Prostate gland (tissue), 2 donors: Measurements from ENCODE around the gene SLC17A1. TPM values are rescaled to one million over a fixed set of nuclear protein-coding genes. Genes with fewer than 3 reads are reported as not detected.

Source experiments
- DNase-seq: peaks from one replicate; pipeline ENCODE4 v3.0.0-alpha.2; 2019; ENCODE audit warnings: low spot score
- H3K27ac ChIP-seq, 2 donors: fragments of 200-600 bp; sonication (generic); 2 replicates each; pipeline ENCODE4 v1.5.1; 2017 to 2019
- H3K27me3 ChIP-seq: fragments of 200-600 bp; sonication (generic); replicated peaks from 2 replicates; pipeline ENCODE4 v1.5.1; 2019; ENCODE audit not compliant: insufficient read depth
- H3K36me3 ChIP-seq, 2 donors: fragments of 200-600 bp; sonication (generic); 1 replicate in 1 of 2; 2 replicates in 1 of 2; pipeline versions ENCODE4 v1.5.1 to v1.8.1; 2017 to 2019
- H3K4me1 ChIP-seq: fragments of 200-600 bp; sonication (generic); replicated peaks from 2 replicates; pipeline ENCODE4 v1.5.1; 2019
- H3K4me3 ChIP-seq, 2 donors: fragments of 200-600 bp; sonication (generic); 2 replicates each; pipeline ENCODE4 v1.5.1; 2017 to 2019
- H3K9me3 ChIP-seq: fragments of 200-600 bp; sonication (generic); 2 replicates; pipeline ENCODE4 v1.5.1; 2017
- POLR2A ChIP-seq: fragments of 450-650 bp; IDR thresholded peaks from one replicate; pipeline ENCODE4 v1.6.1; 2016; ENCODE audit warnings: antibody characterized with exemption, mild to moderate bottlenecking
- POLR2AphosphoS5 ChIP-seq: sonication (generic); formaldehyde crosslinking; IDR thresholded peaks from one replicate; pipeline ENCODE4 v1.6.1; 2017; ENCODE audit warnings: antibody characterized with exemption
- WGBS: methylation state at CpG from one replicate; pipeline ENCODE4 v1.1.5; 2018; 5-methylcytosine and 5-hydroxymethylcytosine counted together
- intact Hi-C: fragments of 100-400 bp; cut with DNase I; formaldehyde crosslinking; loops from one replicate; pipeline ENCODE4 v1.14.2; 2022
- total RNA-seq, 2 donors: library from RNA; depleted of rRNA; stranded (reverse); fragments of >200 nt; gene quantifications; one replicate each; pipeline ENCODE4 v1.1.0, GENCODE V29; 2016
- TF ChIP-seq, protein P1 (sequence below), 4 experiments: fragments of 200-600 bp in 2 of 4; fragments of 450-650 bp in 2 of 4; sonication (generic) in 2 of 4; IDR thresholded peaks; 1 replicate in 3 of 4; 2 replicates in 1 of 4; pipeline ENCODE4 v1.5.1; 2016 to 2019; ENCODE audit warnings: antibody characterized with exemption in 4 of 4, mild to moderate bottlenecking in 2 of 4, moderate library complexity in 2 of 4

Gene SLC17A1
- total RNA-seq, 2 donors from 2014 or later = 0.51 TPM; not detected in 1

DNA sequence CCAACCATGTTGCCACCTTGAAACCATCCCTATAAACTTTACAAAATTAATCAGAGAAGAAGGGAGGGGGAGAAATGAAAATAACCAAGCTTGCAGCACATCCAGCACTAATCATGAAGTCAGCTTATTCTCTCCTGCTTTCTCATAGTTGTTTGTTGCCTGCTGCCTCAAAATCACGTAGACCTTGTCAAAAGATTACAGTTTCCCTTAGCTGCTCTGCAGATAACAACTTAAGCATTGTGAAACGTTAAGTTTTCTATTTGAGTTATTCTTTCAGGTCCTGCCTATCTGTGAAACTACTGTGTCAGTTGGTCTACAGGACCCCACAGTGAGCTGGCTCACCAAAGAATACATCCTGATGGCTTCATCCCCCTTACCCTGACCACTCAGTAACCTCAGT, 44.4 kb downstream of the SLC17A1 start:
- Histone ChIP-seq H3K27me3 (no peaks in the 10 kb centered on the region), H3K4me1 (no peaks in the 10 kb centered on the region), H3K27ac (no peak overlapping the region), H3K4me3 (no peak overlapping the region), H3K36me3 (no peaks in the 10 kb centered on the region), H3K9me3 (no peaks in the 10 kb centered on the region)
- no peak for DNase-seq
- WGBS = 81% methylated on average over 2 of the region's 2 CpGs
- TF ChIP-seq POLR2AphosphoS5 (no peak), POLR2A (no peak)
- TF ChIP-seq, protein P1, sequence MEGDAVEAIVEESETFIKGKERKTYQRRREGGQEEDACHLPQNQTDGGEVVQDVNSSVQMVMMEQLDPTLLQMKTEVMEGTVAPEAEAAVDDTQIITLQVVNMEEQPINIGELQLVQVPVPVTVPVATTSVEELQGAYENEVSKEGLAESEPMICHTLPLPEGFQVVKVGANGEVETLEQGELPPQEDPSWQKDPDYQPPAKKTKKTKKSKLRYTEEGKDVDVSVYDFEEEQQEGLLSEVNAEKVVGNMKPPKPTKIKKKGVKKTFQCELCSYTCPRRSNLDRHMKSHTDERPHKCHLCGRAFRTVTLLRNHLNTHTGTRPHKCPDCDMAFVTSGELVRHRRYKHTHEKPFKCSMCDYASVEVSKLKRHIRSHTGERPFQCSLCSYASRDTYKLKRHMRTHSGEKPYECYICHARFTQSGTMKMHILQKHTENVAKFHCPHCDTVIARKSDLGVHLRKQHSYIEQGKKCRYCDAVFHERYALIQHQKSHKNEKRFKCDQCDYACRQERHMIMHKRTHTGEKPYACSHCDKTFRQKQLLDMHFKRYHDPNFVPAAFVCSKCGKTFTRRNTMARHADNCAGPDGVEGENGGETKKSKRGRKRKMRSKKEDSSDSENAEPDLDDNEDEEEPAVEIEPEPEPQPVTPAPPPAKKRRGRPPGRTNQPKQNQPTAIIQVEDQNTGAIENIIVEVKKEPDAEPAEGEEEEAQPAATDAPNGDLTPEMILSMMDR (IDR thresholded peaks at IDR 0.05) = no peak
- intact Hi-C loops = no loop called here

DNA sequence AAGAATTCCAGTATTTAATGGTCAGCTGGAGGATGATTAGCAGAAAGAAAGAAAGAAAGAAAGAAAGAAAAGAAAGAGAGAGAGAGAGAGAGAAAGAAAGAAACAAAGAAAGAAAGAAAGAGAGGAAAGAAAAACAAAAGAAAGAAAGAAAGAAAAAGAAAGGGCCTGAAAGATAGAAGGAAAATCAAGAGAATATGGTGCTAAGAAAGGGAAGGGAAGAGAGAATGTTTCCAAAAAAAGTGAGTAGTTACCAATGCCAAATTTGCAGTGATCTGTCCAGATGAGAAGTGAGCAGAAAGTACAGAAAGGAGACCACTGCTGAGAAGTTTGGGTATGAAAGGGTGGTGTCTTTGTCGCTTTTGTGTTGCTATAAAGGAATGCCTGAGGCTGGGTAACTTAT, 50.7 kb downstream of the SLC17A1 start:
- 82% methylated on average over 1 of the region's 1 CpG for WGBS
- intact Hi-C loops = no loop called here
- H3K27ac ChIP-seq = no peak overlapping the region
- H3K27me3 ChIP-seq = no peaks in the 10 kb centered on the region
- no peaks in the 10 kb centered on the region for H3K4me1 ChIP-seq
- TF ChIP-seq POLR2A (no peak), POLR2AphosphoS5 (no peak)
- TF ChIP-seq, protein P1 (IDR thresholded peaks at IDR 0.05) = no peak
- H3K36me3 ChIP-seq = no peaks in the 10 kb centered on the region
- H3K4me3 ChIP-seq = no peak overlapping the region
- no peak for DNase-seq
- H3K9me3 ChIP-seq = no peaks in the 10 kb centered on the region

GRCh38 chr6:25777856-25778649, 53.8 kb downstream of the SLC17A1 start:
- no peak overlapping the region for H3K4me3 ChIP-seq
- no peak overlapping the region for H3K27ac ChIP-seq
- WGBS = 74% methylated on average over 4 of the region's 4 CpGs
- no peaks in the 10 kb centered on the region for H3K9me3 ChIP-seq
- no peaks in the 10 kb centered on the region for H3K36me3 ChIP-seq
- DNase-seq = no peak
- intact Hi-C loops = no loop called here
- no peaks in the 10 kb centered on the region for H3K4me1 ChIP-seq
- no peak for TF ChIP-seq POLR2A
- H3K27me3 ChIP-seq = no peaks in the 10 kb centered on the region

DNA sequence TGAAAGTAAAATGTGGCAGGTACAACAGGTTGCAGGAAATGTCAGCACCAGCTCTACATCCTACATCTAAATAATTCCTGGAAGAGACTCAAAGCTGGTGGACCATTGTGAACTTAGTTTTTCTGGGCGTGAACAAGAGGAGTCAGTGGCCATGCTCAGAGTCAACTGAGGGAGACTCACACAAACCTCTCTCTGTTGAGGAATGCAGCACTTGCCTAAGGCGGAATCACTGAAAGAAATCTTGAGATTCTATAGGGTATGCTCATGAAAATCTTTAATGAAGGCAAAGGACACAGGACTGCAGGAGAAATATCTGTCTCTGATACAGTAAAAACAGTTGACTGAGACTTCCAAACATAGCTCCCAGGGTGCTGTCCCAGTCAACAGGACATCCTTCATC, 54.8 kb downstream of the SLC17A1 start:
- no peak for DNase-seq
- intact Hi-C loops = no loop called here
- TF ChIP-seq, protein P1 (IDR thresholded peaks at IDR 0.05) = no peak
- TF ChIP-seq POLR2A = no peak
- TF ChIP-seq POLR2AphosphoS5 = no peak
- Histone ChIP-seq H3K36me3 (no peaks in the 10 kb centered on the region), H3K9me3 (no peaks in the 10 kb centered on the region), H3K4me3 (no peak overlapping the region), H3K27ac (no peak overlapping the region), H3K27me3 (no peaks in the 10 kb centered on the region), H3K4me1 (no peaks in the 10 kb centered on the region)
- 83% methylated on average over 2 of the region's 2 CpGs for WGBS

DNA sequence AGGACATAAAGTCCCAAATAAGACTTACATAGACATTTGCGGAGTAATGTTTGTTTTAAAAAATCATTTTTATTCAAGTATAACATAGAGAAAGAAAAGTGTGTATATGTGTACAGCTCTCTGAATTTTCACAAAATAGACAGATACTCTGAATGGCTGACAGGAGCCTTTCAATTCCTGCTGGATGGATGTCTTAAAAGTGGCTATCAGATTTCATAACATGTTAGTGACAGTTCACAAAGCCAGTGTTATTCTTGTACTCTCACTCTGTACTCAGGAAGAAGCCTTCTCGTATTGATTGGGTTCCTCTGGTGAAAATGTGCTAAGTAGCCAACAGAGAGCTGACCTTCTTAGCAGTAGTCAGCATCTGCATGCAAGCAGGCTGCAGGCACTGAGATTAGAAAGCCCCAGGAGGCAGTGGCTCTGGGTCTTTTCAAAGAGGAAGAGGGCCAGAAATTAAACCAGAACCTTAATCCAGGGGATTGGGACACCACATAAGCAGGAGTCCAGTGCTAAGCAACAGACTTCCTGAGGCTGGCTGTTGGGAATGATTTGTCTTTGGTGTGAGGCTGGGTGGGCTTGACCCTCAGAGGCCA, 57.6 kb downstream of the SLC17A1 start:
- WGBS = 36% methylated on average over 2 of the region's 2 CpGs
- intact Hi-C loops = no loop called here
- H3K4me3 ChIP-seq = no peak overlapping the region

More for the DNA sequence above, 57.6 kb downstream of the SLC17A1 start:
- Histone ChIP-seq H3K9me3 (no peaks in the 10 kb centered on the region), H3K27ac (no peak overlapping the region), H3K27me3 (no peaks in the 10 kb centered on the region), H3K4me1 (no peaks in the 10 kb centered on the region), H3K36me3 (no peaks in the 10 kb centered on the region)
- no peak for TF ChIP-seq POLR2AphosphoS5
- no peak for TF ChIP-seq POLR2A
- TF ChIP-seq, protein P1 (IDR thresholded peaks at IDR 0.05) = no peak
- no peak for DNase-seq
